ENCODE data around the gene PAX8.

DNA sequence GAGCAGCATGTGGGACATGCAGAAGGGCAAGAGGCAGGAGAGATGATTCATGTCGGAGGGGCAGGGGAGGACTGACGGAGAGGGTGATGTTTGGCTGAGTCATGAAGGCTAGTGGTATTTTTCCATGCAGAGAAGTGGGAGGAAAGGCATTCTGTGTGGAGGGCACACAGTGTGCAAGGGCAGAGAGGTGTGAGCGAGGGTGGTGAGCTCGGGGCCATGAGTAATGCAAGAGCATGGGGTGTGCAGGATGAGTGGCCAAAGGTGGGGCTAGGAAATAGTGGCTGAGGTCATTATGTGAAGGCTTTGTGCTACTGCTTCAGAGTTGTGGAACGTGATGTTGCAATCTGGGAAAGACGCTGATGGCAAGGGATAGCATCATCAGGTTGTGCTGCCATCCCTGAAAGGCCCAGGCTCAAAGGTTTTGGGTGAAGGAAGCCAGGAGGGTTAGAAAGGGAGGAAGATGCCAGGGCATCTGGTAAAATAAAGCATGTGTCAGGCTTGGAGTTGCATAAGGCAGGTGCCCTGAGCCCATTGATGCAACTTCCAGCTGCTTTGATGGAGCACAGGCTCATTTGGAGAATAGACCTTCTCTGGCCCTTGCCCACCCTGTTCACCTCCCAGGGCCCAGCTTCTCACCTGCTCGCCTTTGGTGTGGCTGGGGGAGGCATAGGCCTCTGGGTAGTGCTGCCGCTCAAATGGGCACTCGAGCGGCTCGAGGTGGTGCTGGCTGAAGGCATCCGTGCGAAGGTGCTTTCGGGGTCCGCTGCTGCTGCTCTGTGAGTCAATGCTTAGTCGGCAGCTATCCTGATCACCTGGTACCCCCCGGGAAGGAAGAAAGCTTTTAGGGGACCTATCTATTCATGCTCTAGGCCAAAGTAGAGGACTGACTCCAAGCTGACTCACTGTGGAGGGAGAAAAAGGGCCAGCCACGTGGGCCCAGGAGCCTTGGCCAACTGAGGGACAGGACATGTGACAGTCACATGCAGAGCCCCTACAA lies 37.5 kb downstream of the PAX8 start:
- TF ChIP-seq, protein P1, sequence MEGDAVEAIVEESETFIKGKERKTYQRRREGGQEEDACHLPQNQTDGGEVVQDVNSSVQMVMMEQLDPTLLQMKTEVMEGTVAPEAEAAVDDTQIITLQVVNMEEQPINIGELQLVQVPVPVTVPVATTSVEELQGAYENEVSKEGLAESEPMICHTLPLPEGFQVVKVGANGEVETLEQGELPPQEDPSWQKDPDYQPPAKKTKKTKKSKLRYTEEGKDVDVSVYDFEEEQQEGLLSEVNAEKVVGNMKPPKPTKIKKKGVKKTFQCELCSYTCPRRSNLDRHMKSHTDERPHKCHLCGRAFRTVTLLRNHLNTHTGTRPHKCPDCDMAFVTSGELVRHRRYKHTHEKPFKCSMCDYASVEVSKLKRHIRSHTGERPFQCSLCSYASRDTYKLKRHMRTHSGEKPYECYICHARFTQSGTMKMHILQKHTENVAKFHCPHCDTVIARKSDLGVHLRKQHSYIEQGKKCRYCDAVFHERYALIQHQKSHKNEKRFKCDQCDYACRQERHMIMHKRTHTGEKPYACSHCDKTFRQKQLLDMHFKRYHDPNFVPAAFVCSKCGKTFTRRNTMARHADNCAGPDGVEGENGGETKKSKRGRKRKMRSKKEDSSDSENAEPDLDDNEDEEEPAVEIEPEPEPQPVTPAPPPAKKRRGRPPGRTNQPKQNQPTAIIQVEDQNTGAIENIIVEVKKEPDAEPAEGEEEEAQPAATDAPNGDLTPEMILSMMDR (conservative IDR thresholded peaks at IDR 0.05; ENCODE audit: low read depth, low read length) = no peak
- no peak for TF ChIP-seq EZH2 (IDR thresholded peaks at IDR 0.05; ENCODE audit: low read length, unreplicated experiment)
